Dedifferentiated amniotic fluid mesenchymal stem cell (primary cell): ENCODE data around the gene SPOCK1.

ENCODE experiments used
- DNase-seq: peaks from one replicate; pipeline ENCODE4 v3.0.0-alpha.2; 2016; ENCODE audit errors: extremely low spot score

SPOCK1 gene

DNA sequence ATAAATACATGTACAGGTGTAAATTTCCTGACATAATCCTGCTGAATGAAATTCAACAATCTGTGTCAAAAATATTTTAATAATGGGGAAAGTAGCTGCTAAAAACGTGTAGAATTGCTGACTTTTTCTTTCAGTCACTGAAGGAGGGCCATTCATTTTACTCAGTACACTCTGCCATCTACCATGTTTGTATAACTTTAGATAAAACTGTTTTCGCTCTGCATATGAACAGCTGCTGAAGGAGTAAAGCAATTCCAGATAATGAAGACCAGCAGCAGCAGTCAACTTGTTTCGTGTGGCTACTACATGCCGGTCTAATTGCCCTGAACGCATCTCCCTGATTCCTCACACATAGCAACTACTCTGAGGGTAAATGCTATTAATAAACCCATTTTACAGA lies 380.5 kb downstream of the SPOCK1 start:
- no peak for DNase-seq

- no peak for DNase-seq
Measured at GRCh38 chr5:137115152-137115551, 384.0 kb downstream of the SPOCK1 start.

DNA sequence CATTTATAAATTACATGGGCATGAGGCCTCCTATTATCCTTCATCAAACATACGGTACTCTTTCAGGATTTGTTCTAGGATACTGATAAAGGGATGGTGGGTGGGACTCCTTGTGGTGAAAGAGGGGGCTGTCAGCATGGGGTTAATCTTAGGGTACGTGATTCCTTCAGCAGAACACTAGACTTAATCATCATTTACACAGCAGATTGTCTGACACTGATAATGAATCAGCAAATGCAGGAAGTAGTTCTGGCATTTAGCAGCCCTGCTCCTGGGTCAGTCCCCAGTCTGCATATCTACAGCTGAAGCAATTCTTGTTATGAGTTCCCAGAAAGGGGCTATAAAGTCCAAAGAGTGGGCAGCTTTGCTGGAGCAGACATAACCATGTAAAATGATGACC lies 384.6 kb downstream of the SPOCK1 start:
- DNase-seq, result no peak

- no peak for DNase-seq
Measured at GRCh38 chr5:137113939-137114338, 385.2 kb downstream of the SPOCK1 start.

DNA sequence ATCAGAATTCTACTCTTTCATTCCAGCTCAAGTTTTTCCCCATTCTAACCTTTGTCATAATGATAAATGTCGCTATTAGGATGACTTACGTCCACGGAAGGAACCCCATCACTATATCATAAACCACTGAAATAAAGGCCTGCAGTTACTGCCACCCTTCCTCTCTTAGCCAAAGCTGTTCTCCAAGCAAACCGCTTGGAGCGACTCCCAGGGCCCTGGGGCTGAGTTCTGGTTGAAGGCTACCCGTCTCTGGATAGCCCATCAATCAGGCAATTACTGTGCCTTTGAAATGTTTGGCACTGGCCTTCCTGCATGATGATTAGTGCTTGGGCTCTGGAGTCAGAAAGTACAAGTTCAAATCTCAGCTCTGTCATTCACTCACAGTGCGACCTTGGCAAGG lies 386.0 kb downstream of the SPOCK1 start:
- no peak for DNase-seq

DNA sequence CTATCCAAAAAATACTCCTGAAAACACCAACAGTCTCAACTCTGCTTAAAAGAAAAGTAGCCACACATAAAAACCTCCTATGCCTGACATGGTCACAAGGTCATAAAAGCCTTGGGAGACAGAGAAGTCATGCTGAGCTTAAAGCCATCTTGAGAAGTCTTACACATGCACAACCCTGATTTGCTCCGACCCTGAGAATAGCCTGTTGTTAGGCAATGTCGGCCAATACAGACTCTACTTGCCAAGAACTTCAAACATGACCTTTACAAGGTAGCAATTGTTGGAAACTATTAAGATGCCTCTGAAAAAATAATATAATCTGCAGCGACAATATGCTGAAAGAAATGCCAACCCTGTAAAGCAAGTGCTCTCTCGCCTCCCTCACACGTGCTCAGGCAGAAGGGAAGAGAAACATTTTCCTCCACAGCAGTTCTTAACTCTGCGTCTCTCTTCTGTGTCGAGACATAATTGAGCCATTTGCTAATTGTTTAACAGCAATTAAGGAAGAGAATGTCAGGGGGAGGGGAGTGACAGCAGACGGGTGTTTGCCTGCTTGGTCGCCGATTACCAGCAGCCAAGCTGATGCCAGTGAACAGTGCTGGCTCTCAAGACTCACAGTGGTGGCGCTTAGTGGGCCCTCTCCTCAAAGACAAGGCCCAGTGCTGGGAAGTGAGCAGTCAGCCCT lies 393.6 kb downstream of the SPOCK1 start:
- no peak for DNase-seq

DNA sequence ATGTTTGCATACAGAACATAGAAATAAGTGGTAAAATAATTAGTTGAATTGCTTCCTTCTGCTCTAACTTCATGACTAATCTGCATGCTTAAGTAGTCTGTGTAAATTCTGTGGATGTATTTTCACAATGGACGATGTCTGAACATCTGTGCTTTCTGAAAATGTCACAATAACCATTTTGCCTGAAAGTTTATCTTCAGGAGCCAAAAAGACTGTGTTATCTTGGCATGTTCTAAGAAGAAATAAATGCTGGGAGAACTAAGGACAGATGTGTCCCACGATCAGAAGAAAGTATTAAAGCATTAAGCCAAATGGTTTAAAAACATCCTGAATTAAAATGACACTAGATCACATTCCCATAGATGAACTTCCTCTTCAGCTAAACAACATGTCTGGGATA lies 397.6 kb downstream of the SPOCK1 start:
- no peak for DNase-seq

DNA sequence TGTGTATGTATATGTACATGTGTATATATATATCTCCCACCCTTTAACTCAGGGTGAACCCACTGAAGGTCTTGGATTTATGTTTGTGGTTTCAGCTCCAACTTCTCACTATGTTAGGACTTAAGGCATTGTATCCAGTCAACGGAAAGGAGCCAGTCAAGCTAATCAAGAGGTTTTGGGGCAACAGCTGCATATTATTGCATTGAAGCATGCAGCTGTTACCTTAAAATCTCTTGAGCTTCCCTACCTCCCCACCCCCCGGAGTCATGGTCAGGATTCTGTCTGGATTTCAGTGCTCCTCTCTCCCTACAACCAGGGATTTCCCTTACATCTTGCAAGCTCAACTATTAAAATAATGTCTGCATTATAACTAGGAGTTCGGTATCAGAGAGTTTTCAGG lies 399.5 kb downstream of the SPOCK1 start:
- DNase-seq, result no peak

DNA sequence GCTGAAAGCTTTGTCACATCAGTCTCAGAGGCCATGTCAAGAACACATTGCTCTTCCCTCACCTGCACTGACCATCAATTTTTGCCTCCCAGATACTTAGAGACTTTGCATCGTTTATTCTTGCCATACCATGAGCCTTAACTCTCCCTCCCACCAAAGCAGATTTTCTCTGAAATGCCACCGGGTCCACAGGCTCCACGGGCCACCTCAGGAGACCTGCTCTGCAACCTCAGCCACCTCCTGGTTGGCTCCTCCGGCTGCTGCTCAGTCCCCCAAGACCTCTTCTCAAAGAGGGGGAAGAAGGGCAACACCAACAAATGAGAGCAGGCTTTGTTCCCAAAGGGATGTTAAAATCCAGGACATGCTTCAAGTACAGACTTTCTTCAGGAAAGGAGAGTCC lies 400.5 kb downstream of the SPOCK1 start:
- no peak for DNase-seq

DNA sequence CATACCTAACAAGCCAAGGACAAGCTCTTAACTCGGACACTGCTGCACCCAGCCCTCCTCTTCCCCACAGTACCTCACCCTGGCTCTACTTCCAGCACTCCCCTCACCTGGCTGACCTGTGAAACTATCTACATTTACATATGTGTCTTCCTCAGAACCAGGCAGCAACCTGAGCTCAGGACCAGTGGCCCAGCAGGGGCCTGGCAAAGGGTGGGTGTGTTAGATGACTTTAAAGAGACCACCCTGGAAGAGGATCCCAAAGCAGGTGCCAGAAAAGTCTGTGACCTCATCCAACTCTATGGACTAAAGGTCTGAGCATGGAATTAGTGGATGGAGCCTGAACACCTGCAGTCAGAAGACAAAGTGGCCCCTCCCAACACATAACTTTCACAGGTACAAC lies 400.9 kb downstream of the SPOCK1 start:
- DNase-seq, result no peak

GRCh38 chr5:137097203-137097602 lies 401.9 kb downstream of the SPOCK1 start:
- no peak for DNase-seq

DNA sequence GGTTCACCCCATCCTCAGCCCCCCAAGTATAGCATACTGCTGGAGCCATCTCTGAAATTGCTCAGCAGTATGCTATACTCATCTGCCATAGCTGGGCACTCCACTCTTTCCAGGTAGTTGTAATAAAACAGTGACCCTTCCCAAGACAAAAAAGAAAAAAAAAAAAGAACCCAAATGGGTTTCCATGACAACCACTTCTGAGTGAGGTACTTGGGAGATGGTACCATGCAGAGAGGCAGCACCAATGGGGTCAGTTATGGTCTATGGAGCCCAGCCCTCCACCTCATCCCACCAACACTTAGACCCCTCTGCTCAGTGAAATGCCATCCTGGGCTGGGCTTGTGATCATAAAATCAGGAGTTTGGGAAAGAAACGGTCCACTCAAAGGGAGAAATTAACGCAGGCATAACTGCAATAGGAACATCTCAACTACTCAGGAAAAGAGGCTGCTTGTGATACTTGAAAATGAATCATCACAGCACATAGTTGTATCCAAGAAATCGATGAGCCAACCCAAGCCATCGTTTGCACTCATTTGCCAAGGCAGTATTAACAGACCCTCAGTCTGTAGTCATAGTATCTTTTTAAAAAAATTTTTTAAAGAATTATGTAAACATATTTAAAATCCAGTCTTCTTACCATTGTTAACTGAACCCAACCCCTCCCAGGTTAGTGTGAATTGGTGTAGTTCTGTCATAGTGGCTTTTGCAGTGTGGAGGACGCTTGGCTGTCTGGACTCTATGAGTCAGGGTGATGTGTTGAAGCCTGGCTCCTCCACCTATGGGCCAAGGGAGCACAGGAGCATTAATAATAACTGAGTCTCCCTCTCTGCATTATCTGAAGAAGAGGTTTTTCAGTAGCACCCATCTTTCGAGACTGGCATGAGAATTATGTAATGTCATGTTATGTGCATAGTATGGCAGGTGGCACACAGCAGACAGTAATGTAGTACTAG lies 402.7 kb downstream of the SPOCK1 start:
- DNase-seq, result no peak

DNA sequence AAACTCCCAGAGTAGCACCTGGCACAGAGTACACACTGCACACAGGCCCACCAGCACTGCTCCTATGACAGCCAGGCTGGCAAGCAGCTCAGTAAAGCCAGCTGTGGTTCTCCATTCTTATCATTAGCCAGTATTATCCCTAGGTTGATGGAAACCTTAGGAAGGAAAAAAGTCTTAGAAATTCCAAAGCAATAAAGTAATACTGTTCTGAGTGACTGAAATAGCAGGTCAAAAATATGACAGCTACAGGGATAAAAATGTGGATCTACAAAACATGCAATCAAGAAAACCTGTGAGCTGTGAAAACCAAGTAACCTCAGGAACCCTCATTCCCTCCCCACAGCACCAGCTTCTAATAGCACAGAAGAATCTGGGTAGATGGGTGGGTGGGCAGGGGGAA lies 403.5 kb downstream of the SPOCK1 start:
- no peak for DNase-seq

DNA sequence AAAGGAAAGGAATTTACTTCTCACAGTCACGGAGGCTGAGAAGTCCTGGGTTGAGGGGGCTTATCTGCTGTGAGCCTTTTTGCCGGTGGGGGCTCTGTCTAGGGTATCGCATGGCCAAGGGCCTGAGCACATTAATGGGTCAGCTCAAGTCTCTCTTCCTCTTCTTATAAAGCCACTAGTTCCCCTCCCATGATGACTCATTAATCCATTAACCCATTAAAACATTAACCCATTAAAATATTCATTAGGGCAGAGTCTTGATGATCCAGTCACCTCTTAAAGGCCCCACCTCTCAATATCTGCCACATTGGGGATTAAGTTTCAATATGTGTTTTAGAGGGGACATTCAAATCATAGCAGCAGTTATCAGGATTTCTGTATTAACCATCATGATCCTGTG lies 406.3 kb downstream of the SPOCK1 start:
- no peak for DNase-seq

DNA sequence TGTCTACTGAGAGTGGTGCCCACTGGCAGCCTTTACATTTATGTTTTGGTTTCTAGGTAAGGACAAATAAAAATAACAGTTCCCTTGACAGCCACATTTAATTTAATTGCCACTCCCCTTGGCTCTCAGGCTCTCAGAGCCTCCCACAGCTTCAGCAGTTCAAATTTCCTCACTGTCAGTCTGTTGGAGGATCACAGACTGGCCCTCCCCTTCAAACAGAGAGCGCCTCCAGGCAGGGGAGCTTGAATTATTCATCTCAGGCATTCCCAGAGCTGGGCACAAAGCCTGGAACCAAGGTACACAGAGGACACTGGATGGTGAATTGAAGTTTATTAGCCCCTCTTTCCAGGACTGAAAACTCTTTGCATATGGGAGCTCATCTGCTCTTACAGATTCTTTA lies 407.7 kb downstream of the SPOCK1 start:
- peak; percentile 23 for DNase-seq

- DNase-seq, result no peak
Measured at GRCh38 chr5:137090721-137091120, 408.4 kb downstream of the SPOCK1 start.

DNA sequence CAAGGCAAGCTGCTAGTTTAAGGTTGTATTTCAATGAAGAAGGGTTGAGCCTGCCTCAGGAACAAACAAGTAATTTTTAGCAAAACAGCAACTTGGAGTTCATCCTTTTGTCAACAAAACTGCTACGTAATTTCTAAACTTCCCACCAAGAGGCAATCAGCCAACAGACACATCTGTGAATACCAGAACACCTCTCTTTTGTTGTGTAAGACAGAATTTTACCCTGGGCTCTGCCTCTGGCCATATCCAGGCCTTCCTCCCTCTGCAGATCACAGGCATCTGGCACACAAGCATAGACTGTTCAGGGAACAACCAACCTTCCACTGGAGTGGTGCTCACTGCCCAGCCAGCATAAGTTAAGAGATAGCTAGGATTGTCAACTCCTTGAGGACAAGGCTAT lies 409.0 kb downstream of the SPOCK1 start:
- no peak for DNase-seq

GRCh38 chr5:137088175-137088574 lies 411.0 kb downstream of the SPOCK1 start:
- no peak for DNase-seq

GRCh38 chr5:137086342-137086741 lies 412.8 kb downstream of the SPOCK1 start:
- no peak for DNase-seq

DNA sequence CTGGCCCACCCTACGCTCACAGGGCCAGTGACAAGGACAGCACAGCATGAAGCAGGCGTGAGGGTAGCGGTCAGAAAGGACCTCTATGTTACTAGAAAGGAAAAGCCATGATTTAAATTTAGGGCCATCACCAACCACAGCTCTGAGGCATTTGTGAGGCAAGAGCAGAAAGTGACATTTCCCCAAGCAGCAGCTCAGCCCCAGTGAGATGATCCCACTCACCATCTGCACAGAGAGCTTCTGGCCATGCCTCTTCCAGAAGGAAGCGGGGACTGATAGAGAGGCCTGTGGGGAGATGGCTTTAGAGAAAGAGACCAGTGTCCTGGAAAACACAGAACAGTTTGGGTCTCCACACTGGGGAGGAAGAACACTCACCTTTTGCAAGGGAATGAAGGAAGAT lies 413.9 kb downstream of the SPOCK1 start:
- no peak for DNase-seq

DNA sequence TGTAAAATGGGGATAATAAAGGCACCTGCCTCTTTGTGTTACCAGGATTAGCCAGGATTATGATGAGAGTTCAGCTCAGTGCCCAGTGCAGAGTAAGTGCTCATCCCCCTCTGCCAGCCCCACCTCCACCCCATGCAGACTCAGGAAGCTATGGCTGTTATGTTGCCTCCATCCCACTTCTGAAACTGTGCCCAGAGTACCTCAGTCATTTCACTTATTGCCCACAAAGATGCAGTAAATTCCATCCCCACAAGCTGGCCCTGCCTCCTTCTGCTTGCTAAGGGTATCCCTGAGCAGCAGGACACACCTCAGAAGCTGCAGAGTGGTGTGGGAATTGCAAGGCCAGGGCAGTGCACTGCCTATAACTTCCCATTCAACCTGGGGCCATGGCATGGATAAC lies 415.1 kb downstream of the SPOCK1 start:
- no peak for DNase-seq

DNA sequence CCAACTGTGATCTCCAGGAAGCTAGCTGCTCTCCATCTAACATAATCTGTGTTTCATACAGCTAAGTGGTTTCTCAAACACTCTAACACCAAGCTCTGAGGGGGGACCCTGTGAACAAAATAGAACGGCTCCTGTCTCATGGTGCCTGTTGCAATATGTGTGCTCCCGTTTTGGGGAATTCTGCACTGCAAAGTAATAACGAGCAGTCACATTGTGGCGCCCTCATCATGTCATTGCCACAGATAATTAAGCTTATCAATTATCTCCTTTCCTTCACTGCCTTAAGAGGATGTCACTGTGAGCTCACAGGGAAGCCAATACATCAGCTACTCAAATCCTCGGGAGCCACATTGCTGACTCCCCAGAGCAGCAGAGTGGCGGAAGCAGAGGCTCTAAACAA lies 416.2 kb downstream of the SPOCK1 start:
- no peak for DNase-seq

DNA sequence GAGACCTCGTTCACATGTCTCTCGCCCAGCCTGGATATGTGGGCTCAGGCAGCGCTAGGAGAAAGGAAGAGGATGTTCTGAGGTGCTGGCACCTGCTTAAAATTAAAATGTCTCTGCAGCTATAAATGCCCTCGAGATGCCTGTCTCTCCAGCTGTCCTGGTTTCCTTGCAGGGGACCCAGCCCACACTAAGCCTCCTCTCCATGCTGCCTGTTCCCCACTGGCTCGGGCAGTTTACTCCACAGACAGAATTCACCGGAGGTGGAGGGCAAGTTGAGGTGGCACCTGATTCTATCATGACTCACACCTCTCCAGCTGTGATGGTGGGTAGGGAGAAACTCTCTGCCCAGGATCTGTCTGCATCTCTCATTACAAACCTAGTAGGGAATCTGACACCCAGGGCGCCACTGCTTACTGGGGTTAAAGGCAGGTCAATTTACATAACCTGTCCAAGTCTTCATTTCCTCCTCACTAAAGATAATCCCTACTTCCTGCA lies 420.9 kb downstream of the SPOCK1 start:
- no peak for DNase-seq
